ENCODE data around the gene CTNNA3.

Gene CTNNA3

DNA sequence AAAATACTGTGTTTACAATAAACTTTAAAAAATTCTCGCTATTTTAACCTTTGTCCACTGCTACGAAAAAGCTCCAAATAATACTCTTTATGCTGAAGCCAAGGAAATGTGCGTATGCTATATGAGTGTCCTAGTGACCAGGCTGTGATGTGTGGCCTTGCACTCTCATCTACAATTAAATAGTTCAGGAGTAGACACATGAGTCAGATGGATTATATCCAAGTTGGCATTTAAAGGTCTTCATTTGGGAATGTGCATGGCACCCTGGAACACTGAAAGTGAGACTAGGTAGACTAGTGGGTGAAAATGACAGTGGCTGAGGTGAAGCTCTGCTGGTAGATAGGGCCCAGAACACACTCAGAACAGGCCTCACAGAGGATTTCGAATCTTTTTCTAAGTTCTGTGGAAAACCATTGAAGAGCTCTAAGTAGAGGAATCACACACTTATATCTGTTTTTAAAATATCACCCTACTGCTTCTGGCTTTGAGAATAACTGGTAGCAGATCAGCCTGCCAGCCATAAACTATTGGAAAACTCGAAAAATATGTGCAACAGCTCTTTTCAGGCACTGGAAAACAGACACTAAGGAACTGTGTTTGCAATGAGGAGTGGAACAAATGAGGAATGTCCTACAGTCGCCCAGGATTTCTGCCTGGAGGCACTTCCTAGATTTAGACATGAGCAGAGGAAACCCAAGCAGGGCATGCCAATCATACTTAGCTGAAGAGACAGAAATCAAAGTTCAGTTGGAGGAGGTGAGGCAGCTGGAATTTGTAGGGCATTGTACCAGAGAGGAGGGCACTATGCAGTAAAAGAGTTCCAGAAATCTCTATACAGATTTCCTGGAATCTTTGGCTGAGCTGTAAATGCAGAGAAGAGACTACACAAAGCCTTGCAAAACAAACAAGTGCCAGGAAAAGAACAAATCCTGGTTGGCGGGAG is 1374.0 kb downstream of the CTNNA3 start:
- DNase-seq: peak in 1 of 56 donors; percentile 6

DNA sequence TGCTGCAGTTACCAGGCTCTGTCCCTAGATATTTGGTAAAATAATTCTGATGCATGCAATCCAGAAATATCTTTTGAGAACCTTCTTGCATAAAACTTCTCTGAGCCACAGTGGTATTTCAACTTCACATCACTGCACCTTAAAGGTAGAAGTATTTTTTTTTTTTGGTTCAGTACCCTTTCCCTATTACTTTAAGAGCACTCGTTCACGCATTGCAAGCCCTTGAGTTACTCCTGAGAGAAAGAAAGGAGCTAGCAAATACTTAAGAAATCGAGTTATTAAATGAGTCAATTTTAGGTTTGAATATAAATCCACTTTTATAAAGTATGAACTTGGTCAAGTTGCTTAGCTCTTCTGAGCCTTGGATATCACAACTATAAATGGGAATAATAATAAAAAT is 1377.2 kb downstream of the CTNNA3 start:
- no peak for DNase-seq

DNA sequence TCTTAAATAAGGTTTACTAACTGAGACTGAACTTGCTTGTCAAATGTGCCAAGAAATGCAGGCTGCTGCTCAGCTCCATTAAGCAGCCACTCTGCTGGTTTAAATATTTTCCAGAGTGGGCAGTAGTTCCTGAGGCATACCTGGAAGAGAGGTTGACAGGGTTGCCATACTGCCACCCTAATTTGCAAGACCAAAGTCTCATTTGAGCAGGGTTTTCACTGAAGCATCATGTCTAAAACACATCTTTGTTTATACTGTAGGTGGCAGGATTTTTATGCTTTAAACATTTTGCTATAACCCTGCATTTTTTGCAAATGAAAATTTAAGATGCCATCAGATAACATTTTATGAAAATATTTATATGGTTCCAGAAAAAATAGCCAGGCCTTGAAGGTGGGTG is 1388.2 kb downstream of the CTNNA3 start:
- no peak for DNase-seq

DNA sequence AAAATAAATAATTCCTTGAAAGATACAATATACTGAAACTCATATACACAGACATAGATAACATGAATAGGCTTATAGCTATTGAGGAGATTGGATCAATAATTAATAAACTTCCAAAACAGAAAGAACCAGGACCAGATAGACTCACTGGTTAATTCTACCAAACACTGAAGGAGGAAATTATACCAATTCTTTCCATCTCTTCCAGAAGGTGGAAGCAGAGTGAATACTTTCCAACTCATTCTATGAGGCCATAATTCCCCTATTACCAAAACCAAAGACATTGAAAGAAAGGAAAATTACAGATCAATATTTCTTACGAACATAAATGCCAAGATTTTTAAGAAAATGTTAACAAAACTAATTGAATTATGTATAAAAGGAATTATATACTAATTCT is 1394.9 kb downstream of the CTNNA3 start:
- DNase-seq: no peak

DNA sequence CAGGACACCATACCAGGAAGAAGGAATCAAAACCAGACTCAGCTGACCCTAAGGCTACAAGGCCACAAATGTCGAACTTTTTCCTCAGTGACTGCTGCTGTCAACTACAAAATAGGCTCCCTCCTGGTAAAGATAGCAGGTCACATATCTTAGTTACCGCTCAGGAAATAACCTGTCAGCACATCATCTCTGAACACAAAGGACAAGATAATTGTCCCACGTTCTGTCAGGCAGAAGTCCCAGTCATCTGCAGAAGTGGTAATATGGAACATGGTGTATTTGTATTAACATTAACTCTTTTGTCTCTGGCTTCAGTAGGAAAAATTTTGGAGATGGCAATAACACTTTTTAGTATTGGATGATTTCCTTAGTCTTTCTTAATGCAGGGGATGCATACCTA is 1400.4 kb downstream of the CTNNA3 start:
- DNase-seq: no peak

- no peak for DNase-seq
Measured at GRCh38 chr10:66294538-66294937, 1401.5 kb downstream of the CTNNA3 start.

DNA sequence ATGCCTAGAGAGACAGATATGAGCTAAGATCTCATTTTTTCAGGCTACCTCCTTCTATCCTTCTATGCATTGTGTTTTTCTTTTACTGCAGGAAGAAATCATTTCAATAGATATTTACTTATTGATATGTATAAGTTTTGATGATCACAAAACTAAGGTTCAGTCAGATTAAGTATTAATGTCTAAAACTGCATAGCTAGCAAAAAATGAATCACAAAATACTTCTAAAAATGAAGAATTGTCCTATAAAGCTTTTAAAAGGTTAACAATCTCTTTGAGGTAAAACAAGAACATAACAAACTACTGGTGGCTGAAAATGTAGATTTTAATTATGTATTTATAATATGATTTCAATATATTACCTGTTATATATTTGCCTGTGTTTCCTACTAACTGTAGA is 1403.1 kb downstream of the CTNNA3 start:
- no peak for DNase-seq

GRCh38 chr10:66292456-66292855 is 1403.5 kb downstream of the CTNNA3 start:
- no peak for DNase-seq

GRCh38 chr10:66291133-66291532 is 1404.9 kb downstream of the CTNNA3 start:
- DNase-seq: no peak

DNA sequence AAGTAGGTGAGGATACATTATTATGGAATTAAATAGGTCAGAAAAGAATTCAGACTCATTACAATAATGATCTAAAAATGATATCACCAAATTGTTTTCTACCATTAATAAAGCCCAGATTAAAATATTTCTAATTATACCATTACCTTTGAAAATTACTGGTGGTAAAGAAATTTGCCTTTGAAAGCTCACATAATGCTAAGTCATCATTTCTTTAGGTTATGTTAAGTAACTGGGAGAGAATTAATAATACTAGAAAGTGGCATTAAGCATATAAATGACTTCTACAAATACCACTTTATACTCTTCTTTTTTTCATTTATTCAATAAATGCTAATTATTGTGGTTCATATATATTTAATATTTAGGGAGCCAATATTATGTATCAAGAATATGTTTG is 1411.4 kb downstream of the CTNNA3 start:
- DNase-seq: no peak

GRCh38 chr10:66283874-66284464 is 1412.0 kb downstream of the CTNNA3 start:
- no peak for DNase-seq

DNA sequence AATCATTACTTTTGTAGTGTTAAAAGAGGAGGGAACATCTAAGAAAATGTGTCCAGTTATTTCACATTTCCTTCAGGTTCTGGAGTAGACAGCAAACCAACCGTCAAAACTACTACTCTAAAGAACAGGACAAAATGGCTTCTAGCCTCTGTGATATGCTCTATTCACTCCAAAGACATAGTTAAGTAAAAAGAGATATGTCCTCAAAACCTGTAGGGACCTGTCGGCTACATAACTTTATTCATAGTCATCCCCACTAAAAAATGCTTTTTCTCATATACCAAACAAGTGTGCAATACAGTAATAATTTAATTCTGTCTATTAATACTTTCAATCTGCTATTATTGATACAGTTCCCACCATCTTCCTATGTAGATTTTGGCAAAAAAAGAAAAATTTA is 1412.9 kb downstream of the CTNNA3 start:
- no peak for DNase-seq

DNA sequence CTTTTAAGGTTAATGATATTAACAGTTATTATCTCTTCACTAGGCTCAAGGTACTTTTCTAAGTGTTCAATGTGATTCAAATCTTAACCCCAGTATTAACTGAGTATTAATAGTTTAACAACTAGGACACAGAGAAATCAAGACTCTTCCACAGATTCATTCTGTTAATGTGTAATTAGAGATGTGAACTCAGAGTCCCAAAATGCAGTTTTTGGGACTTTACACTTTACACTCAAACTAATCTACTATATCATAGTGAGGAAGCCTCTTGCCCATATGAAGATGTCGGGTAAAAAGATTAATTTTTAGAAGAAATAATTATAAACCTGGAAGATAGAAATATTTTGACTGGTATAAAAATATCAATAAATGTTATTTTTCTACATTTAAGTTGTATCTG is 1414.7 kb downstream of the CTNNA3 start:
- DNase-seq: no peak

DNA sequence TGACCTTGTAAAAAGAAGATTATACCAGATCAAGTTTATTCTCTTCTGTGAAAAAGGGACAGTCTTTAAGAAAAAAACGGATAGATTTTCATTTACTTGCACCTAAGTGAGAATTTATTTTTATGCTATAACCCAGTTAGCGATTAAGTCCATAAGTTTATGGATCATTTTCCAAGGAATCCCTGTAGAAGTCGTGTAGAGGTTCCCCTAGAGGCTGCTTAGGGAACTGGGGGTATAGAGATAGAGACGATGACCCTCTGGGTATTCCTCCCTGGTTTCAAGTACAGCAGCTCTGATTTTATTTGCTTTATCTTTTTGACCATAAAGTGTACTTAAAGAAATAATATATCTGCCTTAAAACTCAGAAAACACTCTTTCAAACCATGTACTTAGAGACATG is 1418.5 kb downstream of the CTNNA3 start:
- no peak for DNase-seq

DNA sequence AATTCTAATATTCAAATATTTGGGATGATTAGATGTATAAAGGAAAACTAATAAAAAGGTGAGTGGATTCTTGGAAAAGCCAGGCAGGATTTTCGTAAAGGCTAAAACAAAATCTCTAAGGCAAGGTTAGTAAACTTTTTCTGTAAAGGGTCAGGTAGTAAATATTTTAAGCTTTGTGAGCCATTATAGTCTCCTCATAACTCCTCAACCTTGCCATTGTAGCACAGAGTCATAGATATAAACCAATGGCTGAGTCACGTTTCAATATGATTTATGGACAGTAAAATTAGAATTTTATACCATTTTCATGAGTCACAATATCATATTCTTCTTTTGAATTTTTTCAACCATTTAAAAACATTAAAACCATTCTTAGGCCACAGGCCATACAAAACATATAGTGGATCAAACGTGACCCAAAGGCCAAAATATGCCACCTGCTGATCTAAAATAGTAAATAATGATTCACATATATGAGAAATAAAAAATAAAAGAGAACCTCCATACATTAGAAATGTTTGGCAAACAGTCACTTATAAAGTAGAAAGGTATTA is 1422.0 kb downstream of the CTNNA3 start:
- no peak for DNase-seq

- no peak for DNase-seq
Measured at GRCh38 chr10:66265398-66265797, 1430.6 kb downstream of the CTNNA3 start.

- DNase-seq: no peak
Measured at GRCh38 chr10:66259836-66260235, 1436.2 kb downstream of the CTNNA3 start.

DNA sequence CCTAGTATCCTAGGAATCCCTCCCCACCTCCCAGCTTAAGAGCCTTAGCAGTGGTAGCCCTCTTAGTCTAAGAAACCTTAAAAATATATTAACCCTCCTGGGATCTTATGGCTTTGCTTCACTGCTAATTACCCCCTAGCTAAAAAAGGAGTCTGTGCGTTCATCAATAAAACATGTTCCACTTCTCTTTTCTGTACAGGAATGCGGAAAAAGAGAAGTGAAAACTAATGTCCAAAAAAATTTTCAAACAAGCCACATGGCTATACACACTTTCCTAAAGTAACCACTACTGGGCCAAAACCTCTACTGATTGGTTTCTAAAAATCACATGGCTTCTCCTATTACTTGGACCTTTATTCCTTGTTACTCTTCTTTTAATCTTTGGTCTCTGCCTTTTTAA is 1437.3 kb downstream of the CTNNA3 start:
- no peak for DNase-seq

- no peak for DNase-seq
Measured at GRCh38 chr10:66257801-66258200, 1438.2 kb downstream of the CTNNA3 start.

DNA sequence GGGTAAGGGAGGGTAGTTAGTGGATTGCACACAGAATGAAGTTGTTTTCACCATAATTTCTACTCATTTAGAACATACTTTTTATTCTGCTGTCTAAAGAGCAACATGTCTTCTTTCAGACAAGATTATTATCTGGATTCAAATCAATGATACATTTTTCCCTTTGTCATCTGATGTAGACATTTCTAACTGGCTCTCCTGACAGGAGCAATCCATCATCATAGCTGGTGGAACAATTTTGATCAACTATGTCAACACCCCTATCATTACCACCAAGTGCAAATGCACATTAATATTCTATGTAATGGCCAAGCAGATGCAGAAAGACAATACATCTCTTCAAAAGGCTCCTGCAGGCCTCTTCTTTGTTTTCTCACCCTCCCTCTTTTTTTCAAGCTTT is 1443.0 kb downstream of the CTNNA3 start:
- DNase-seq: no peak

- no peak for DNase-seq
Measured at GRCh38 chr10:66246177-66246576, 1449.8 kb downstream of the CTNNA3 start.

GRCh38 chr10:66244953-66245352 is 1451.0 kb downstream of the CTNNA3 start:
- DNase-seq: no peak

- no peak for DNase-seq
Measured at GRCh38 chr10:66242885-66243284, 1453.1 kb downstream of the CTNNA3 start.
